Endothelial cell of umbilical vein (primary cell): ENCODE measurements around the gene TXNRD2. TPM values are rescaled to one million over a fixed set of nuclear protein-coding genes. Genes with fewer than 3 reads are reported as not detected.

Experiments used
- BruUV-seq: library from RNA; stranded (reverse); fragments of 400-500 nt; replicated peaks from 2 replicates; lab custom pipeline; 2021; lab: Mats Ljungman, UMichigan
- CTCF ChIA-PET: fragments of 300-600, 350-600 bp; sonication (Branson Sonifier 250); formaldehyde crosslinking; loops from one replicate; lab custom pipeline; 2021; ENCODE audit warnings: antibody characterized with exemption, inconsistent platforms; lab: Charles Lee
- POLR2A ChIA-PET: fragments of 300-600, 350-600 bp; sonication (Branson Sonifier 250); formaldehyde crosslinking; loops from one replicate; lab custom pipeline; 2021; ENCODE audit warnings: antibody characterized with exemption, inconsistent platforms; lab: Charles Lee
- DNase-seq: peaks from one replicate; pipeline ENCODE4 v3.0.0-alpha.2; 2011; ENCODE audit warnings: low read depth, low spot score
- FAIRE-seq: peaks from 2 replicates; lab custom pipeline; 2011; peaks lifted over from hg19 to GRCh38; lab: Jason Lieb, UNC
- H2AFZ ChIP-seq: 2 replicates; pipeline ENCODE4 v1.6.0; 2012; ENCODE audit warnings: low read depth, low read length, control low read depth, inconsistent platforms
- H3K27ac ChIP-seq: 2 replicates; pipeline ENCODE4 v1.5.1; 2011; ENCODE audit warnings: low read depth, mild to moderate bottlenecking, control low read depth, low read length, moderate library complexity; ENCODE audit not compliant: insufficient read depth
- H3K27me3 ChIP-seq, 2 experiments: 2 replicates each; pipeline versions ENCODE4 v1.6.0 to v1.6.1; 2011; ENCODE audit warnings: low read length in 2 of 2, mixed read lengths in 1 of 2; ENCODE audit not compliant: control insufficient read depth in 2 of 2, insufficient read depth in 2 of 2
- H3K36me3 ChIP-seq, 2 experiments: 2 replicates in 1 of 2; 3 replicates in 1 of 2; pipeline ENCODE4 v1.5.1; 2011; ENCODE audit warnings: low read length in 2 of 2, mild to moderate bottlenecking in 1 of 2, moderate library complexity in 1 of 2; ENCODE audit not compliant: control insufficient read depth in 2 of 2, insufficient read depth in 2 of 2; ENCODE audit errors: extremely low read depth in 1 of 2
- H3K4me1 ChIP-seq: 3 replicates; pipeline ENCODE4 v1.5.1; 2011; ENCODE audit warnings: mild to moderate bottlenecking, low read length; ENCODE audit not compliant: control insufficient read depth, insufficient read depth; ENCODE audit errors: extremely low read depth
- H3K4me2 ChIP-seq: 2 replicates; pipeline ENCODE4 v1.6.1; 2011; ENCODE audit warnings: low read length, control low read depth, mixed read lengths; ENCODE audit not compliant: insufficient read depth
- H3K4me3 ChIP-seq, 3 experiments: fragments of 200-600 bp in 1 of 3; sonication (generic), shearing (Covaris generic) in 1 of 3; replicated peaks in 1 of 3; 2 replicates each; pipeline ENCODE4 v1.5.1; 2011 to 2016; ENCODE audit warnings: control low read depth in 3 of 3, low read length in 3 of 3, mild to moderate bottlenecking in 2 of 3, inconsistent platforms in 1 of 3, low read depth in 1 of 3, moderate library complexity in 1 of 3; ENCODE audit not compliant: insufficient read depth in 1 of 3
- H3K79me2 ChIP-seq: 2 replicates; pipeline ENCODE4 v1.6.0; 2012; ENCODE audit warnings: low read length, inconsistent platforms; ENCODE audit not compliant: control insufficient read depth, insufficient read depth
- H3K9ac ChIP-seq: replicated peaks from 2 replicates; pipeline ENCODE3; 2011; ENCODE audit warnings: low read length, control low read depth; ENCODE audit not compliant: insufficient read depth; ENCODE audit errors: extremely low read depth
- H3K9me1 ChIP-seq: replicated peaks from 3 replicates; pipeline ENCODE4 v1.6.0; 2011; ENCODE audit warnings: mild to moderate bottlenecking, low read length; ENCODE audit not compliant: control insufficient read depth, insufficient read depth; ENCODE audit errors: extremely low read depth
- H3K9me3 ChIP-seq: replicated peaks from 2 replicates; pipeline ENCODE4 v1.5.1; 2012; ENCODE audit warnings: low read length, inconsistent platforms; ENCODE audit not compliant: control insufficient read depth, insufficient read depth
- H4K20me1 ChIP-seq: replicated peaks from 2 replicates; pipeline ENCODE3; 2011; ENCODE audit warnings: mild to moderate bottlenecking, low read length; ENCODE audit not compliant: control insufficient read depth, insufficient read depth; ENCODE audit errors: extremely low read depth
- EZH2 ChIP-seq: IDR thresholded peaks from 2 replicates; pipeline ENCODE4 v1.6.1; 2012; ENCODE audit warnings: borderline replicate concordance, low read depth, mild to moderate bottlenecking, moderate library complexity, low read length, inconsistent platforms; ENCODE audit not compliant: severe bottlenecking
- GATA2 ChIP-seq: IDR thresholded peaks from 2 replicates; pipeline ENCODE4 v1.7.0; 2011; ENCODE audit warnings: low read depth, mild to moderate bottlenecking, moderate library complexity, mixed read lengths, low read length; ENCODE audit not compliant: insufficient read length, insufficient read depth
- JUN ChIP-seq: IDR thresholded peaks from 2 replicates; pipeline ENCODE4 v1.6.1; 2011; ENCODE audit warnings: borderline replicate concordance, low read depth; ENCODE audit not compliant: insufficient read length, insufficient read depth
- MYC ChIP-seq: IDR thresholded peaks from one replicate; pipeline ENCODE4 v1.6.1; 2011; ENCODE audit warnings: mild to moderate bottlenecking, low read depth, low read length
- POLR2A ChIP-seq: IDR thresholded peaks from 2 replicates; pipeline ENCODE4 v1.6.1; 2012; ENCODE audit warnings: low read depth, mild to moderate bottlenecking, control low read depth, low read length
- dilution Hi-C: fragments of 300-500 bp; cut with MboI; formaldehyde crosslinking; loops from one replicate; pipeline ENCODE4 v1.15.0; 2019; ENCODE audit warnings: low sequenced_read_pairs; ENCODE audit not compliant: extremely low pct_ligation_motif_present
- intact Hi-C: fragments of 100-400 bp; cut with micrococcal nuclease; formaldehyde crosslinking; loops from one replicate; pipeline ENCODE4 v1.10.0; 2022
- polyA plus RNA-seq, 4 experiments: library from polyadenylated mRNA; depleted of rRNA in 3 of 4; stranded (reverse) in 3 of 4; unstranded in 1 of 4; fragments of >200 nt; gene quantifications; 2 replicates each; pipeline versions ENCODE4 v1.2.1 to v1.2.3, GENCODE V29; 2011 to 2012; ENCODE audit warnings: missing spikeins in 1 of 4
- total RNA-seq: library from RNA; stranded (reverse); gene quantifications from 2 replicates; pipeline ENCODE4 v1.2.3, GENCODE V29; 2021
- TF ChIP-seq, protein P1 (sequence below), 2 donors: IDR thresholded peaks; 1 replicate in 1 of 2; 2 replicates in 1 of 2; pipeline ENCODE4 v1.5.1; 2011; ENCODE audit warnings: low read length in 2 of 2, mild to moderate bottlenecking in 2 of 2, moderate library complexity in 2 of 2, control low read depth in 1 of 2, inconsistent platforms in 1 of 2, low read depth in 1 of 2; ENCODE audit not compliant: insufficient read depth in 1 of 2; ENCODE audit errors: extremely low read depth in 1 of 2

Gene TXNRD2
- total and polyA plus RNA-seq, 2 donors (not counting 3 experiments of a cell fraction or from before 2014, with no cell fraction given): 211 to 440 TPM

DNA sequence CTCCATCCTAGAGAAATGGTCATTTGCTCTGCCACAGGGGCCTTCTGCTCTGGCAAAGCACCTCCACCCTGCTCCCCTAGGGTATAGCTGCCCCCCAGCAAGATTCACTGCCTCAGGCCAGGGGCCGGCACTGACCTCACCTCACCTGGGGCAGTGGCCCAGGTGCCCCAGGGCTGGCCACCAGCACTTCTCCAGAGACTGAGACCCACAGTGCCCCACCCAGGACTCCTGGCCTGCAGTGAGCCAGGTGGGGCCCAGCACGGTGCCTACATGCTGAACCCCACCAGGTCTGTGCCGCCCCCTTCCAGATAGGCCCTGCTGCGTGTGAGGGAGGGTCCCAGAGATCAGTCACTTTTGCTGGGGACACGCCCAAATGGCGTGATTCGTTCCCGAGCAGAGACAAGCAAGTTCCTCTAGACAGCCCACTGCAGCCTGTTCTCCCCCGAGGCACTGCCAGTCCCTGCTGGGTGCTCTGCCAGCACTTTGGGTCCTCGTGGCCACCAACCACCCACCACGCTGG is 97.7 kb downstream of the TXNRD2 start:
- no peaks in the 10 kb centered on the region for H3K9me3 ChIP-seq
- no peak overlapping the region for H3K4me3 ChIP-seq
- ChIA-PET POLR2A (interaction anchor here (1.2 to 1.3 kb wide), 2 partner anchors 12 kb away, joined by 3 to 4 read pairs; no protein-coding TSS in a partner anchor), CTCF (interaction anchor here (0.9 to 2.3 kb wide), 9 partner anchors 10 to 113 kb away, joined by 3 to 12 read pairs (median 7); partner anchors contain the start of genes GNB1L and RTL10)
- H3K27me3 ChIP-seq: no peaks in the 10 kb centered on the region
- H3K9me1 ChIP-seq: no peaks in the 10 kb centered on the region
- H3K4me1 ChIP-seq: peaks cover 30% of the 10 kb centered on the region
- no peaks in the 10 kb centered on the region for H4K20me1 ChIP-seq
- peak overlapping the region; percentile 19 for H3K9ac ChIP-seq
- dilution Hi-C loops (no loop called here), intact Hi-C loops (loop anchor here (1.0 to 2.0 kb wide), 4 partner anchors 10 to 71 kb away; partner anchors contain the start of genes GNB1L and RTL10)
- peak overlapping the region; percentile 42 for H2AFZ ChIP-seq
- H3K36me3 ChIP-seq: no peaks in the 10 kb centered on the region
- H3K27ac ChIP-seq: peak overlapping the region; percentile 80
- TF ChIP-seq JUN (no peak), GATA2 (no peak), MYC (no peak), POLR2A (no peak), EZH2 (no peak)
- TF ChIP-seq, protein P1, sequence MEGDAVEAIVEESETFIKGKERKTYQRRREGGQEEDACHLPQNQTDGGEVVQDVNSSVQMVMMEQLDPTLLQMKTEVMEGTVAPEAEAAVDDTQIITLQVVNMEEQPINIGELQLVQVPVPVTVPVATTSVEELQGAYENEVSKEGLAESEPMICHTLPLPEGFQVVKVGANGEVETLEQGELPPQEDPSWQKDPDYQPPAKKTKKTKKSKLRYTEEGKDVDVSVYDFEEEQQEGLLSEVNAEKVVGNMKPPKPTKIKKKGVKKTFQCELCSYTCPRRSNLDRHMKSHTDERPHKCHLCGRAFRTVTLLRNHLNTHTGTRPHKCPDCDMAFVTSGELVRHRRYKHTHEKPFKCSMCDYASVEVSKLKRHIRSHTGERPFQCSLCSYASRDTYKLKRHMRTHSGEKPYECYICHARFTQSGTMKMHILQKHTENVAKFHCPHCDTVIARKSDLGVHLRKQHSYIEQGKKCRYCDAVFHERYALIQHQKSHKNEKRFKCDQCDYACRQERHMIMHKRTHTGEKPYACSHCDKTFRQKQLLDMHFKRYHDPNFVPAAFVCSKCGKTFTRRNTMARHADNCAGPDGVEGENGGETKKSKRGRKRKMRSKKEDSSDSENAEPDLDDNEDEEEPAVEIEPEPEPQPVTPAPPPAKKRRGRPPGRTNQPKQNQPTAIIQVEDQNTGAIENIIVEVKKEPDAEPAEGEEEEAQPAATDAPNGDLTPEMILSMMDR (IDR thresholded peaks at IDR 0.05; ENCODE audit: extremely low read depth in 1 of 2, insufficient read depth in 1 of 2, low read depth in 1 of 2, low read length in 2 of 2): no peak
- FAIRE-seq (no peak), DNase-seq (no peak)
- H3K79me2 ChIP-seq: no peaks in the 10 kb centered on the region
- peak overlapping the region; percentile 39 for H3K4me2 ChIP-seq
- no TSS peak for BruUV-seq
